Measurements from ENCODE around the gene SLC12A2. TPM values are rescaled to one million over a fixed set of nuclear protein-coding genes. Genes with fewer than 3 reads are reported as not detected.

Gene SLC12A2
- polyA plus RNA-seq, 1 of the 3 experiments (the other 2 are of a cell fraction) = 5.6 TPM

DNA sequence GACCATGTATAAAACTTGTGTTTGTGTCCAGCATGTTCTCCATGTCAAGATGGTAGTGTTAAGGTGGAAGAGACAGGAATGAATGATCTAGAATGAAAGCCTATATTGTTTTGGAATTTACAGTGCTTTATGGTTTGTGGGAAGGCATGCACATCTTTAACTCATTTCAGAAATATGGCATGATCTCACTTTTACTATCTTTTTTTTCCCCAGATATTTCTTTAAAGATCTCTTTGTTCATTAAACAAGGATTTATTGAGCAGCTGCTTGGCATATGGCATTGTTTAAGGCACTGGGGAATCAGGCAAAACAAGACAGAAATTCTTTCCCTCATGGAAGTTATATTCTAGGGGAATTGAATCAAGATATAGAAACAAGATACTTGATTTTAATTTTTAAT is 51.7 kb downstream of the SLC12A2 start:
- peaks cover 17 to 51% of the 10 kb centered on the region in 2 experiments for H3K36me3 ChIP-seq (replicated peaks in 1 of 2; ENCODE audit: control insufficient read depth in 1 of 2, insufficient read depth in 2 of 2, low read length in 1 of 2)
- no peaks in the 10 kb centered on the region for H3K9me3 ChIP-seq
- H3K27ac ChIP-seq (ENCODE audit: low read depth in 2 of 2, low read length in 1 of 2) = no peak overlapping the region
- POLR2A ChIA-PET = no interaction called here
- H3F3A ChIP-seq (replicated peaks; ENCODE audit: insufficient read depth) = peaks cover 3% of the 10 kb centered on the region
- no peak for DNase-seq
- H3K9me2 ChIP-seq = no peaks in the 10 kb centered on the region
- H3K79me2 ChIP-seq (ENCODE audit: insufficient read depth) = no peaks in the 10 kb centered on the region
- H3K4me3 ChIP-seq (ENCODE audit: low read depth in 2 of 2, low read length in 1 of 2) = no peak overlapping the region
- H3K9ac ChIP-seq = no peak overlapping the region
- TF ChIP-seq TCF12 (IDR thresholded peaks at IDR 0.05) (peak; percentile 38), RXRA (IDR thresholded peaks at IDR 0.05; ENCODE audit: borderline replicate concordance, low read depth) (no peak)
- H3K27me3 ChIP-seq (ENCODE audit: insufficient read depth) = no peaks in the 10 kb centered on the region
- no peaks in the 10 kb centered on the region for H4K20me1 ChIP-seq (ENCODE audit: insufficient read depth)
- H2AFZ ChIP-seq (ENCODE audit: low read depth) = no peak overlapping the region
- CTCF ChIA-PET = no interaction called here
- no peaks in the 10 kb centered on the region for H3K4me1 ChIP-seq (ENCODE audit: control insufficient read depth in 1 of 2, insufficient read depth in 2 of 2, low read depth in 1 of 2, low read length in 1 of 2)
- H3K4me2 ChIP-seq = no peak overlapping the region

DNA sequence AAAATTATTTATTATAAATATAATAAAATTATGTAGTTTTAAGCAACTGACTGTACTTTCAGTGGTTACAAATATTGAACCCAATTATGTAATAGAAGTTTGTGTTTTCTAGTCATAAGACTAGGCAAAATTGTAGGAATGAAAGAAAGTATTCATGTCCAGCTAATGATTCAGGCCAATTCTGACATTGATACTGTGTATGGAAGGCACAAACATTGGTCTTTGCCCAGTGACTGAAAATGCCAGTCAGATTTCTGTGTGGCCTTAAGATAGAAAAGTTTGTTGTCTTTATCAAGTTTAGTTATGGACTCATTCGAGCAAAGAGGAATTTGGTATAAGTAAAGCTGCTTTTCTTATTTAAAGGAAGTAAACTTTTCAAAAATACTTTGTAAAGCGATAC is 60.3 kb downstream of the SLC12A2 start:
- Histone ChIP-seq H3K4me2 (no peak overlapping the region), H4K20me1 (ENCODE audit: insufficient read depth) (no peaks in the 10 kb centered on the region), H2AFZ (ENCODE audit: low read depth) (no peak overlapping the region), H3K9me3 (no peaks in the 10 kb centered on the region), H3K9me2 (no peaks in the 10 kb centered on the region), H3K36me3 (replicated peaks in 1 of 2; ENCODE audit: control insufficient read depth in 1 of 2, insufficient read depth in 2 of 2, low read length in 1 of 2) (peaks cover 13 to 28% of the 10 kb centered on the region in 2 experiments), H3K4me1 (ENCODE audit: control insufficient read depth in 1 of 2, insufficient read depth in 2 of 2, low read depth in 1 of 2, low read length in 1 of 2) (no peaks in the 10 kb centered on the region), H3K27me3 (ENCODE audit: insufficient read depth) (no peaks in the 10 kb centered on the region), H3K4me3 (ENCODE audit: low read depth in 2 of 2, low read length in 1 of 2) (no peak overlapping the region), H3F3A (replicated peaks; ENCODE audit: insufficient read depth) (peaks cover 3% of the 10 kb centered on the region), H3K9ac (no peak overlapping the region), H3K79me2 (ENCODE audit: insufficient read depth) (no peaks in the 10 kb centered on the region), H3K27ac (ENCODE audit: low read depth in 2 of 2, low read length in 1 of 2) (no peak overlapping the region)
- TF ChIP-seq, protein P1, sequence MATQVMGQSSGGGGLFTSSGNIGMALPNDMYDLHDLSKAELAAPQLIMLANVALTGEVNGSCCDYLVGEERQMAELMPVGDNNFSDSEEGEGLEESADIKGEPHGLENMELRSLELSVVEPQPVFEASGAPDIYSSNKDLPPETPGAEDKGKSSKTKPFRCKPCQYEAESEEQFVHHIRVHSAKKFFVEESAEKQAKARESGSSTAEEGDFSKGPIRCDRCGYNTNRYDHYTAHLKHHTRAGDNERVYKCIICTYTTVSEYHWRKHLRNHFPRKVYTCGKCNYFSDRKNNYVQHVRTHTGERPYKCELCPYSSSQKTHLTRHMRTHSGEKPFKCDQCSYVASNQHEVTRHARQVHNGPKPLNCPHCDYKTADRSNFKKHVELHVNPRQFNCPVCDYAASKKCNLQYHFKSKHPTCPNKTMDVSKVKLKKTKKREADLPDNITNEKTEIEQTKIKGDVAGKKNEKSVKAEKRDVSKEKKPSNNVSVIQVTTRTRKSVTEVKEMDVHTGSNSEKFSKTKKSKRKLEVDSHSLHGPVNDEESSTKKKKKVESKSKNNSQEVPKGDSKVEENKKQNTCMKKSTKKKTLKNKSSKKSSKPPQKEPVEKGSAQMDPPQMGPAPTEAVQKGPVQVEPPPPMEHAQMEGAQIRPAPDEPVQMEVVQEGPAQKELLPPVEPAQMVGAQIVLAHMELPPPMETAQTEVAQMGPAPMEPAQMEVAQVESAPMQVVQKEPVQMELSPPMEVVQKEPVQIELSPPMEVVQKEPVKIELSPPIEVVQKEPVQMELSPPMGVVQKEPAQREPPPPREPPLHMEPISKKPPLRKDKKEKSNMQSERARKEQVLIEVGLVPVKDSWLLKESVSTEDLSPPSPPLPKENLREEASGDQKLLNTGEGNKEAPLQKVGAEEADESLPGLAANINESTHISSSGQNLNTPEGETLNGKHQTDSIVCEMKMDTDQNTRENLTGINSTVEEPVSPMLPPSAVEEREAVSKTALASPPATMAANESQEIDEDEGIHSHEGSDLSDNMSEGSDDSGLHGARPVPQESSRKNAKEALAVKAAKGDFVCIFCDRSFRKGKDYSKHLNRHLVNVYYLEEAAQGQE (IDR thresholded peaks at IDR 0.05; ENCODE audit: low read depth, low read length) = no peak
- TF ChIP-seq GABPA (IDR thresholded peaks at IDR 0.05; ENCODE audit: low read depth) (no peak), MEF2A (IDR thresholded peaks at IDR 0.05; ENCODE audit: borderline replicate concordance, low read depth) (no peak), RXRA (IDR thresholded peaks at IDR 0.05; ENCODE audit: borderline replicate concordance, low read depth) (no peak), CHD2 (IDR thresholded peaks at IDR 0.05; ENCODE audit: low read length, partially characterized antibody) (no peak), EZH2phosphoT487 (IDR thresholded peaks at IDR 0.05; ENCODE audit: borderline replicate concordance, low read depth) (no peak), RCOR1 (IDR thresholded peaks at IDR 0.05; ENCODE audit: low read length) (no peak), YY1 (IDR thresholded peaks at IDR 0.05; ENCODE audit: low read depth) (no peak), GATA2 (CRISPR knock-in tag; IDR thresholded peaks at IDR 0.05) (no peak)
- TF ChIP-seq, protein P2, sequence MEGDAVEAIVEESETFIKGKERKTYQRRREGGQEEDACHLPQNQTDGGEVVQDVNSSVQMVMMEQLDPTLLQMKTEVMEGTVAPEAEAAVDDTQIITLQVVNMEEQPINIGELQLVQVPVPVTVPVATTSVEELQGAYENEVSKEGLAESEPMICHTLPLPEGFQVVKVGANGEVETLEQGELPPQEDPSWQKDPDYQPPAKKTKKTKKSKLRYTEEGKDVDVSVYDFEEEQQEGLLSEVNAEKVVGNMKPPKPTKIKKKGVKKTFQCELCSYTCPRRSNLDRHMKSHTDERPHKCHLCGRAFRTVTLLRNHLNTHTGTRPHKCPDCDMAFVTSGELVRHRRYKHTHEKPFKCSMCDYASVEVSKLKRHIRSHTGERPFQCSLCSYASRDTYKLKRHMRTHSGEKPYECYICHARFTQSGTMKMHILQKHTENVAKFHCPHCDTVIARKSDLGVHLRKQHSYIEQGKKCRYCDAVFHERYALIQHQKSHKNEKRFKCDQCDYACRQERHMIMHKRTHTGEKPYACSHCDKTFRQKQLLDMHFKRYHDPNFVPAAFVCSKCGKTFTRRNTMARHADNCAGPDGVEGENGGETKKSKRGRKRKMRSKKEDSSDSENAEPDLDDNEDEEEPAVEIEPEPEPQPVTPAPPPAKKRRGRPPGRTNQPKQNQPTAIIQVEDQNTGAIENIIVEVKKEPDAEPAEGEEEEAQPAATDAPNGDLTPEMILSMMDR (IDR thresholded peaks at IDR 0.05) = no peak
- WGBS (ENCODE audit: low lambda C conversion rate) = 96% methylated on average over 2 of the region's 2 CpGs
- DNase-seq = no peak
- ChIA-PET CTCF (no interaction called here), POLR2A (no interaction called here)
